ENCODE data around the gene KRT15. TPM values are rescaled to one million over a fixed set of nuclear protein-coding genes. Genes with fewer than 3 reads are reported as not detected.
"Not testable (repeated sequence)": the region's sequence is repeated elsewhere in the genome, so short reads cannot be mapped to it uniquely, and the experiment has no call there.

The KRT15 gene
- total RNA-seq, 1 experiment from 2014 or later, result 0.08 TPM

DNA sequence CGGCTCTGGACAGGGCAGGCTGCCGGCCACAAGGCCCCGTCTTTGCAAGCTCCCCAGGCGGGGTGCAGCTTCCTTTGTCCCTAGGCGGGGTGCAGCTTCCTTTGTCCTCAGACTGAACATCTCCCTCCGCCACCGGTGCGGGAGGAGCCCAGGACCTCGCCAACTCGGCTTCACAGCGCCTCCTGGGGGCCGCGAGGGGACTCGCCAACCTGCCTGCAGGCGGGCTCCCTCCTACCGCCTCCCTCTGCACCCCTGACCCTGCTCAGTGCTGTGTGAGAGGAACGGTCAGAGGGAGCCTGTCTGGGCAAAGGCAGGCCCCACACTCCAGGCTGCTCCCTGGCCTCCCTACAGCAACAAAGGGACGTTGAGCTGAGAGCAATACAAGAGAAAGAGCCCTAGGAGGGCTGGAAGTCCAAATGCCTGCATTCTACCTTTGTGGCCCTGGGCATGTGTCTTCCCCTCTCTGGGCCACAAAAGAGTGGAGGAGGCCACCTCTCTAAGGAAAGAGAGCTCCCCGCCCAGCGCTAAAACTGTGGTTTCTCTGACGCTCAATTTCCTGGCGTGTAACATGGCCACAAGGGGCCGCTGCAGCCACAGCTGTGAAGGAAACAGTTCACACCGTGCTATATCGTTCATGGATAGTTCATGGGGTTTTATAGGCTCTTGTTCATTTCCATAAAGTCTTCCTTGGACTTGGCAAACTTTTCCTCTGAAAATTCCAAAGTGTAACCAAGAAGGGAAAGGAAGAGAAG, 30.3 kb upstream of the KRT15 start:
- peaks cover 8% of the 10 kb centered on the region; the same call in 1 of the 2 replicates for H3K4me1 ChIP-seq
- H3K4me3 ChIP-seq, result no peak overlapping the region
- H3K9me3 ChIP-seq (replicated peaks), result no peaks in the 10 kb centered on the region; the same call in 1 of the 2 replicates
- H3K27me3 ChIP-seq, result no peaks in the 10 kb centered on the region
- no peaks in the 10 kb centered on the region for H3K36me3 ChIP-seq
- H3K27ac ChIP-seq, result no peak overlapping the region
- peak; percentile 59 to 85 for DNase-seq

DNA sequence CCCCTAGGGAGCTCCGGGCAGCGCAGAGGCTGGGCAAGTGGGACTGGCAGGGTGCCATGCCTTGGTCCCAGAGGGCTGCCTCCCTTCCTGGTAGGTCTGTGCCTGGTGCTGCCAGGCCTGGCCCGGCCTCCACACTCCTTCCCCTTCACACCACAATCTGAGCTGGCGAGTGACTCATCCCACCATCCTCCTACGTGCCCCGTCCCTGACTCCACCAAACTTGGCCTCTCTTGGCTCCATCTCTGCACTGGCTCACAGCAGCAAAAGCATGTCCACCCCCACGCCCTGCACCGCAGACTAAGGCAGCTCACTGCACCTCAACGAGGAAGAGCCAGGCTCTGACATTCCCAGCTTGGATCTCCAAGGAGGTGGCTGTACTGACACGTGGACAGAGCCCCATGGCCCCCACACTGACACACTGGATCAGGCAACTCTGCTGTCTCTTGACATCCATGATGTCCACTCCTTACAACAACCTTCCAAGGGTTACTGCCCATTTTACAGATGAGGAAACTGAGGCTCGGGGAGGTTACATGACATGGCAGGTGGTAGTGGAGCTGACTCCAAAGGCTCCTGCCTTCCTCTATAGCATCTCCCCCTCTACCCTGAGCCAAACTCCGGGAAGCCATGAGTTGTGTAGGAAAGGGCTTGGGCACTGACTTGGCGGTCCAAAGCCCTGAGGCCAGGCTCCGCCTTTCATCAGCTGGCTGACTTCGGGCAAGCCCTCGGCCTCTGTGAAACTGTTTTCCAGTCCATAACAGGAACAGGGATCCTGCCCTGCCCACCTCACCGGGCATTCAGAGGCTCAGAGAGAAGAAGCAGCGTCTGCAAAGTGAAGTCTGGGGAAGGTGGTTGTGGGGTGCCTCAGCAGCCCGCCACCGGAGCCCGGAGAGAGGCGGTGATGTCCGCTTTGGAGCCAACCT, 29.5 kb upstream of the KRT15 start:
- Histone ChIP-seq H3K4me1 (peaks cover 8% of the 10 kb centered on the region; the same call in 1 of the 2 replicates), H3K4me3 (no peak overlapping the region), H3K36me3 (no peaks in the 10 kb centered on the region), H3K27me3 (no peaks in the 10 kb centered on the region), H3K27ac (no peak overlapping the region), H3K9me3 (replicated peaks) (no peaks in the 10 kb centered on the region; the same call in 1 of the 2 replicates)
- peak; percentile 47 for DNase-seq

- DNase-seq, result peak; percentile 57 to 58
- no peak overlapping the region for H3K4me3 ChIP-seq
- no peaks in the 10 kb centered on the region for H3K27me3 ChIP-seq
- no peaks in the 10 kb centered on the region; the same call in 1 of the 2 replicates for H3K9me3 ChIP-seq (replicated peaks)
- H3K36me3 ChIP-seq, result no peaks in the 10 kb centered on the region
- no peak overlapping the region for H3K27ac ChIP-seq
- peaks cover 8% of the 10 kb centered on the region; the same call in 1 of the 2 replicates for H3K4me1 ChIP-seq
Observed at GRCh38 chr17:41547378-41547841, 28.7 kb upstream of the KRT15 start.

DNA sequence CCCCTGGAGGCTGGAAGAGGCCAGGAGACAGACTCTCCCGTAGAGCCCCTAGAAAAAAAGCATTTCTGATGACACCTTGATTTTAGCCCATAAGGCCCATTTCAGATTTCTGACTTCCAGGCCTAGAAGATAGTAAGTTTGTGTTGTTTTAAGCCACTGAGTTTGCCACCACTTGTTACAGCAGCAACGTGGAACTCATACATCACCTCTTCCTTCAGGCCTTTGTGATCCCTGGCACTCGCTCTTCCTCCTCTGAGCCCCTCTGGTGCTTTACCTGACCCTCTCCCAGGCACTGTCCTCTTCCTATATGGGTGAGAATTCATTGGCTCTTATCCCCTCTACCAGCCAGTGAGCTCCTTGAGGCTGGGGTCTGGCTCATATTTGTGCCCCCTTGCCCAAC, 28.1 kb upstream of the KRT15 start:
- H3K27me3 ChIP-seq, result no peaks in the 10 kb centered on the region
- no peaks in the 10 kb centered on the region; the same call in 1 of the 2 replicates for H3K9me3 ChIP-seq (replicated peaks)
- H3K4me1 ChIP-seq, result peaks cover 8% of the 10 kb centered on the region; the same call in 1 of the 2 replicates
- no peak overlapping the region for H3K4me3 ChIP-seq
- no peak for DNase-seq
- H3K36me3 ChIP-seq, result no peaks in the 10 kb centered on the region
- H3K27ac ChIP-seq, result no peak overlapping the region

- Histone ChIP-seq H3K9me3 (replicated peaks) (no peaks in the 10 kb centered on the region; the same call in 1 of the 2 replicates), H3K27me3 (no peaks in the 10 kb centered on the region), H3K4me1 (peaks cover 8% of the 10 kb centered on the region; the same call in 1 of the 2 replicates), H3K4me3 (no peak overlapping the region), H3K36me3 (no peaks in the 10 kb centered on the region), H3K27ac (no peak overlapping the region)
- DNase-seq, result no peak
Observed at GRCh38 chr17:41545829-41546410, 27.2 kb upstream of the KRT15 start.

GRCh38 chr17:41544935-41545334, 26.2 kb upstream of the KRT15 start:
- DNase-seq, result no peak
- no peaks in the 10 kb centered on the region for H3K27me3 ChIP-seq
- H3K4me3 ChIP-seq, result no peak overlapping the region
- H3K9me3 ChIP-seq (replicated peaks), result no peaks in the 10 kb centered on the region; the same call in 1 of the 2 replicates
- H3K4me1 ChIP-seq, result peaks cover 8% of the 10 kb centered on the region; the same call in 1 of the 2 replicates
- no peak overlapping the region for H3K27ac ChIP-seq
- no peaks in the 10 kb centered on the region for H3K36me3 ChIP-seq

GRCh38 chr17:41544491-41544892, 25.8 kb upstream of the KRT15 start:
- H3K27me3 ChIP-seq, result no peaks in the 10 kb centered on the region
- no peak overlapping the region for H3K27ac ChIP-seq
- H3K9me3 ChIP-seq (replicated peaks), result no peaks in the 10 kb centered on the region; the same call in 1 of the 2 replicates
- H3K4me3 ChIP-seq, result no peak overlapping the region
- no peaks in the 10 kb centered on the region for H3K36me3 ChIP-seq
- H3K4me1 ChIP-seq, result peaks cover 8% of the 10 kb centered on the region; the same call in 1 of the 2 replicates
- no peak for DNase-seq

- H3K36me3 ChIP-seq; DNase-seq; H3K27ac ChIP-seq; H3K27me3 ChIP-seq; H3K4me3 ChIP-seq; H3K4me1 ChIP-seq; H3K9me3 ChIP-seq (replicated peaks): not testable (repeated sequence)
Observed at GRCh38 chr17:41542786-41543185, 24.1 kb upstream of the KRT15 start.

DNA sequence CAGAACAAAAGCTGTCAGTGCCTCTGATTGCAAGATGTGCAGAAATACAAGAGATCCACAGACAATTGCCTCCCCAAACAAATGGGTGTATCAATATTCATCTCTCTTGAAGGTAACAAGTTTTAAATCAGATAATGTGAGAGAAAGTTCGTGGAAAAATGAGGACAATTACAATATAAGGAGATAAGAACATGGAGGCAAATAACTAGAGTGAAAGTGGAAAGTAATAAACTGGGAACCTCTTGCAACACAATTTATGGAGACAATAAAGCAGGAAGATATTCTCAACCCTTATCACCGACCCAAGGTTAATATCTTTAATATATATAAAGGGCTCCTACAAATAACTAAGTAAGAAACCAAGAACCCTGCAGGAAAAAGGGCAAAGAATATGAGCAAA, 23.7 kb upstream of the KRT15 start:
- Histone ChIP-seq H3K9me3 (replicated peaks) (no peaks in the 10 kb centered on the region; the same call in 1 of the 2 replicates), H3K4me1 (peaks cover 3% of the 10 kb centered on the region; the same call in 1 of the 2 replicates), H3K4me3 (no peak overlapping the region), H3K27me3 (no peaks in the 10 kb centered on the region), H3K27ac (no peak overlapping the region), H3K36me3 (no peaks in the 10 kb centered on the region)
- no peak for DNase-seq

DNA sequence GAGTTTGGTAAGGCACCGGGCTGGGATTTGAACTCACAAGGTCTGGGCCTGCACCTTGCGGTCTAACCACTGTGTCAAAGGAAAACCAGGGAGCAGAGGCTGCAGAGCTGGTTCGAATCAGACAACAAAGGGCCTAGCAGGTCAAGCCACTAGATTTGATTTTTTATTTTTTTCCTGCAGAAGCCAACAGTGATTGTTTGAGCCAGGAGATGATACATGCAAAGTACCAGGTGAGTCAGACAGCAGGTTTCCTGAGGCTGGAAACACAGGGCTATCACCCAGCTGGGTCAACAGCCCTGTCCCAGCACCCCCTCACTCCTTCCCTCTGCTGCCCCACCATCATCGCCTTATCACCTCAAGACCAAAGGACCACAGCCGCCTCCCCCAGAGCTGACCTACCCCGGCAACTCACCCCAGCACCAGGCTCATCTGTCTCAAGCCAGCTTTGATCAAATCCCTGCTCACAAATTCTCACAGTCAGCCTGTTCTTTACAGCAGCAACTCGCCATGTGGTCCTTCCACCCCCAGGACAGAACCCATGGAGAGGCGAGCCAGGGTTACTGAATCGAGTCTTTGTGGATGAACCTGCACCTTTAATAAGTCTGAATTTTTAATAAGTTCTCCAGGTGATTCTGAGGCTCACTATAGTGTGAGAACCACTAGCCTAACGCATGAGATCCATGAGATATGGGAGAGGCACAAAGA, 22.4 kb upstream of the KRT15 start:
- no peak for DNase-seq
- no peaks in the 10 kb centered on the region for H3K9me3 ChIP-seq (replicated peaks)
- no peaks in the 10 kb centered on the region for H3K27me3 ChIP-seq
- H3K36me3 ChIP-seq, result no peaks in the 10 kb centered on the region
- H3K4me1 ChIP-seq, result peaks cover 3% of the 10 kb centered on the region; the same call in 1 of the 2 replicates
- H3K4me3 ChIP-seq, result no peak overlapping the region
- H3K27ac ChIP-seq, result no peak overlapping the region

GRCh38 chr17:41539979-41540701, 21.4 kb upstream of the KRT15 start:
- Histone ChIP-seq H3K36me3 (no peaks in the 10 kb centered on the region), H3K9me3 (replicated peaks) (no peaks in the 10 kb centered on the region), H3K27me3 (no peaks in the 10 kb centered on the region), H3K4me3 (no peak overlapping the region), H3K27ac (no peak overlapping the region), H3K4me1 (peaks cover 3% of the 10 kb centered on the region; the same call in 1 of the 2 replicates)
- DNase-seq, result no peak

GRCh38 chr17:41539071-41539492, 20.4 kb upstream of the KRT15 start:
- Histone ChIP-seq H3K4me3 (no peak overlapping the region), H3K27me3 (no peaks in the 10 kb centered on the region), H3K27ac (no peak overlapping the region), H3K4me1 (peaks cover 3% of the 10 kb centered on the region; the same call in 1 of the 2 replicates), H3K36me3 (no peaks in the 10 kb centered on the region), H3K9me3 (replicated peaks) (no peaks in the 10 kb centered on the region)
- DNase-seq, result no peak

- no peak overlapping the region for H3K4me3 ChIP-seq
- H3K9me3 ChIP-seq (replicated peaks), result no peaks in the 10 kb centered on the region
- no peak overlapping the region for H3K27ac ChIP-seq
- no peaks in the 10 kb centered on the region for H3K36me3 ChIP-seq
- peak in 1 of 2 experiments; percentile 16 for DNase-seq
- H3K27me3 ChIP-seq, result no peaks in the 10 kb centered on the region
- peaks cover 3% of the 10 kb centered on the region; the same call in 1 of the 2 replicates for H3K4me1 ChIP-seq
Observed at GRCh38 chr17:41538565-41538991, 19.9 kb upstream of the KRT15 start.

All from SJCRH30 (cell line).